22Rv1 (cell line): ENCODE data around the gene S100A13.

Experiments
- H3K27ac ChIP-seq: fragments of 450-650 bp; 2 replicates; pipeline ENCODE4 v1.5.1; 2017
- ZFX ChIP-seq: fragments of 450-650 bp; IDR thresholded peaks from 2 replicates; pipeline ENCODE4 v1.6.1; 2017; ENCODE audit warnings: antibody characterized with exemption, borderline replicate concordance
- TF ChIP-seq, protein P1 (sequence below): fragments of 450-650 bp; IDR thresholded peaks from 2 replicates; pipeline ENCODE4 v1.5.1; 2017; ENCODE audit warnings: mild to moderate bottlenecking

S100A13 gene

DNA sequence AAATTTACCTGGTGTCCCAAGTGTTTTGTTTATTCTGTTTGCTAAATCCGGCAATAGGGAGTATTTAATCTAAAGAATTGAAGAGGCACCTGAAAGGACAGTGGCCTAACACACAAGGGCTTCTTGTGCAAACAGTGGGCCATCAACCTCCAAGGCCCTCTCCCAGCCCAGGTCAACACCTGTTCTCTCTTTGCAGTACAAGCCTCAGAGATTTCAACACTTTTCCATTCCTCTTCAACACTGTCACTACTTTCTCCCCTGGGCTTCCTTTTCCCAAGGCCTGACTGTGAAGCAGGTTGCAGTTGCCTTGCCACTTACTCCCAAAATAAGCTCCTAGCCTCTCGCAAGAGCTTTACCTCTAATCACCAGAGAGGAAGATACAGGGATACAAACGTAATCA lies 28.0 kb upstream of the S100A13 start:
- 0 out of 2 replicates have a peak overlapping the region, but pooled peaks have one; percentile 17 for H3K27ac ChIP-seq
- TF ChIP-seq ZFX, result no peak
- TF ChIP-seq, protein P1, sequence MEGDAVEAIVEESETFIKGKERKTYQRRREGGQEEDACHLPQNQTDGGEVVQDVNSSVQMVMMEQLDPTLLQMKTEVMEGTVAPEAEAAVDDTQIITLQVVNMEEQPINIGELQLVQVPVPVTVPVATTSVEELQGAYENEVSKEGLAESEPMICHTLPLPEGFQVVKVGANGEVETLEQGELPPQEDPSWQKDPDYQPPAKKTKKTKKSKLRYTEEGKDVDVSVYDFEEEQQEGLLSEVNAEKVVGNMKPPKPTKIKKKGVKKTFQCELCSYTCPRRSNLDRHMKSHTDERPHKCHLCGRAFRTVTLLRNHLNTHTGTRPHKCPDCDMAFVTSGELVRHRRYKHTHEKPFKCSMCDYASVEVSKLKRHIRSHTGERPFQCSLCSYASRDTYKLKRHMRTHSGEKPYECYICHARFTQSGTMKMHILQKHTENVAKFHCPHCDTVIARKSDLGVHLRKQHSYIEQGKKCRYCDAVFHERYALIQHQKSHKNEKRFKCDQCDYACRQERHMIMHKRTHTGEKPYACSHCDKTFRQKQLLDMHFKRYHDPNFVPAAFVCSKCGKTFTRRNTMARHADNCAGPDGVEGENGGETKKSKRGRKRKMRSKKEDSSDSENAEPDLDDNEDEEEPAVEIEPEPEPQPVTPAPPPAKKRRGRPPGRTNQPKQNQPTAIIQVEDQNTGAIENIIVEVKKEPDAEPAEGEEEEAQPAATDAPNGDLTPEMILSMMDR, result no peak

GRCh38 chr1:153652805-153653500 lies 25.6 kb upstream of the S100A13 start:
- H3K27ac ChIP-seq, result no peak overlapping the region
- TF ChIP-seq, protein P1, result no peak
- no peak for TF ChIP-seq ZFX

DNA sequence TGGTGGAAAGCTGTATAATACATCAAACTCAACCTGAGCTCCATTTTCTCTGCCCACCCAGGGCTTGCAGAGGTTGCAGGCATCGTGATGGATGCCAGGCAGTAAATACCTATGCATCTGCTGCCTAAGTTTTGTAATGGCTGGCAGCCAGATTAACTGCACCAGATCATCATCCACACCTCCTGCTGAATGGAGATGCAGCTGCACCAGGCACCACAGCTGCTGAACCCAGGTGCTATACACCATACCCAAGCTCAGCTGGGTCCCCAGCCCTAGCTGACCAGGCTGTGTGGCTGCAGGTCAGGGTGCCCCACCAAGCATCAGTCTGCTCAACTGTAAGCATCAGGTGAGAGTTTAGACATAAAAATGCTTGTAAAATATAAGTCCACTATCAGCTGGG lies 24.5 kb upstream of the S100A13 start:
- TF ChIP-seq, protein P1, result no peak
- no peak for TF ChIP-seq ZFX

GRCh38 chr1:153649863-153650235 lies 22.5 kb upstream of the S100A13 start:
- TF ChIP-seq, protein P1, result no peak
- no peak for TF ChIP-seq ZFX
- H3K27ac ChIP-seq, result no peak overlapping the region

More for the DNA sequence above, 24.5 kb upstream of the S100A13 start:
- H3K27ac ChIP-seq, result no peak overlapping the region

- no peak overlapping the region for H3K27ac ChIP-seq
- no peak for TF ChIP-seq ZFX
- TF ChIP-seq, protein P1, result no peak
Measured at GRCh38 chr1:153649137-153649862, 22.0 kb upstream of the S100A13 start.

- no peak for TF ChIP-seq ZFX
- TF ChIP-seq, protein P1, result 0 out of 2 replicates have a peak, but pooled peaks have one; percentile 3
Measured at GRCh38 chr1:153648000-153648643, 20.8 kb upstream of the S100A13 start.

More at GRCh38 chr1:153648000-153648643, 20.8 kb upstream of the S100A13 start:
- H3K27ac ChIP-seq, result peak overlapping the region; percentile 7; the same call in 1 of the 2 replicates
